Endothelial cell (in vitro differentiated cells): ENCODE results near the gene EHMT1. TPM values are rescaled to one million over a fixed set of nuclear protein-coding genes. Genes with fewer than 3 reads are reported as not detected.

ENCODE experiments used
- DNase-seq: peaks from one replicate; pipeline ENCODE4 v3.0.0; 2021; ENCODE audit warnings: low spot score
- H3K27ac Mint-ChIP-seq: one replicate; pipeline ENCODE4 v1.8.0; 2021; ENCODE audit warnings: mixed read lengths, inconsistent platforms; ENCODE audit not compliant: unreplicated experiment
- H3K27me3 Mint-ChIP-seq: one replicate; pipeline ENCODE4 v1.8.0; 2021; ENCODE audit warnings: mild to moderate bottlenecking, moderate library complexity, mixed read lengths, inconsistent platforms; ENCODE audit not compliant: unreplicated experiment
- H3K36me3 Mint-ChIP-seq: one replicate; pipeline ENCODE4 v1.8.0; 2021; ENCODE audit warnings: mild to moderate bottlenecking, low read depth, mixed read lengths, inconsistent platforms; ENCODE audit not compliant: unreplicated experiment
- H3K4me1 Mint-ChIP-seq: one replicate; pipeline ENCODE4 v1.8.0; 2021; ENCODE audit warnings: mild to moderate bottlenecking, mixed read lengths, inconsistent platforms; ENCODE audit not compliant: unreplicated experiment
- H3K4me3 Mint-ChIP-seq: one replicate; pipeline ENCODE4 v1.8.0; 2021; ENCODE audit warnings: mild to moderate bottlenecking, mixed read lengths, inconsistent platforms; ENCODE audit not compliant: unreplicated experiment
- H3K9me3 Mint-ChIP-seq: one replicate; pipeline ENCODE4 v1.8.0; 2021; ENCODE audit warnings: mixed read lengths, inconsistent platforms; ENCODE audit not compliant: unreplicated experiment
- total RNA-seq: library from RNA; stranded (reverse); fragmentation: NEBNext Ultra II Directional; extraction: Animal tissue kit (Norgen Biotek cat#: 25700); gene quantifications from one replicate; pipeline ENCODE4 v1.2.1, GENCODE V29; 2021; ENCODE audit not compliant: unreplicated experiment
- TF ChIP-seq, protein P1 (sequence below): fragments of 200-600 bp; sonication (generic); IDR thresholded peaks from one replicate; pipeline ENCODE4 v1.5.0; 2021; ENCODE audit warnings: antibody characterized with exemption; ENCODE audit not compliant: unreplicated experiment

Gene EHMT1
- total RNA-seq, 1 donor from 2014 or later = 120 TPM

DNA sequence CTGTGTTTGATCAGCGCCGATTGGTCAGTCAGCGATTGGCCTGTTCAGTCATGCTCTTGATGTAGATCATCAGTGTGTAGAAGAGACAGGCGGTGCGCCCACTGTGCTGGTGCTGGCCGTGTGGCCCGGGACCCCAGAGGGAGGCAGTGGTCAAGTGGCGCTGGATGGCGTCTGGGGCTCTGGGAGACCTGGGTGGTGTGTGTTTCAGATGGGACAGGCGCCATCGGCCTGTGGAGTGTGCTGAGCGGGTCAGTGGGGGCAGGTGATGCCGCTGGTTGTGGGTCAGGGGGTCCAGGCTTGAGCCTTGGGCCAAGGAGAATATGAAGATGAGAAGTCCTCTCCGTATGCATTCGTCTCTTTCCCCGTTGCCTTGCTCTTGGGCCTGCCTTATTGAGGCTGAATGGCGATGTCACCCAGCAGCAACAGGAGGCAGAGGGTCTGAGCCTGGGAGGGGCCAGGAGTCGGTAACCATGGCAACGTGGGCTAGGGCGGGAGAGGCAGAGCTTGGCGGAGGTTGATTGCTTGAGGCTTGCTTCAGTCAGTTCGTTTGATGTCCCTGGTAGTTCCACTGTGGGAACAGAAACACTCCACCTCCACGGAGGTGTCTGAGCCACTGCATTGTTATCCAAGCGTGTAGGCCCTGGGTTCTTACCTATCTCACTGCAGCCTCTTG is 141.0 kb downstream of the EHMT1 start:
- peaks cover 4% of the 10 kb centered on the region for H3K27me3 Mint-ChIP-seq
- no peak overlapping the region for H3K27ac Mint-ChIP-seq
- DNase-seq = no peak
- TF ChIP-seq, protein P1, sequence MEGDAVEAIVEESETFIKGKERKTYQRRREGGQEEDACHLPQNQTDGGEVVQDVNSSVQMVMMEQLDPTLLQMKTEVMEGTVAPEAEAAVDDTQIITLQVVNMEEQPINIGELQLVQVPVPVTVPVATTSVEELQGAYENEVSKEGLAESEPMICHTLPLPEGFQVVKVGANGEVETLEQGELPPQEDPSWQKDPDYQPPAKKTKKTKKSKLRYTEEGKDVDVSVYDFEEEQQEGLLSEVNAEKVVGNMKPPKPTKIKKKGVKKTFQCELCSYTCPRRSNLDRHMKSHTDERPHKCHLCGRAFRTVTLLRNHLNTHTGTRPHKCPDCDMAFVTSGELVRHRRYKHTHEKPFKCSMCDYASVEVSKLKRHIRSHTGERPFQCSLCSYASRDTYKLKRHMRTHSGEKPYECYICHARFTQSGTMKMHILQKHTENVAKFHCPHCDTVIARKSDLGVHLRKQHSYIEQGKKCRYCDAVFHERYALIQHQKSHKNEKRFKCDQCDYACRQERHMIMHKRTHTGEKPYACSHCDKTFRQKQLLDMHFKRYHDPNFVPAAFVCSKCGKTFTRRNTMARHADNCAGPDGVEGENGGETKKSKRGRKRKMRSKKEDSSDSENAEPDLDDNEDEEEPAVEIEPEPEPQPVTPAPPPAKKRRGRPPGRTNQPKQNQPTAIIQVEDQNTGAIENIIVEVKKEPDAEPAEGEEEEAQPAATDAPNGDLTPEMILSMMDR = no peak
- H3K9me3 Mint-ChIP-seq = no peaks in the 10 kb centered on the region
- H3K36me3 Mint-ChIP-seq = peaks cover 60% of the 10 kb centered on the region
- H3K4me3 Mint-ChIP-seq = peak overlapping the region; percentile 25
- H3K4me1 Mint-ChIP-seq = peaks cover 4% of the 10 kb centered on the region

GRCh38 chr9:137760426-137760825 is 141.6 kb downstream of the EHMT1 start:
- no peak overlapping the region for H3K27ac Mint-ChIP-seq
- DNase-seq = no peak
- peaks cover 4% of the 10 kb centered on the region for H3K4me1 Mint-ChIP-seq
- H3K27me3 Mint-ChIP-seq = peaks cover 4% of the 10 kb centered on the region
- peaks cover 54% of the 10 kb centered on the region for H3K36me3 Mint-ChIP-seq
- peak overlapping the region; percentile 42 for H3K4me3 Mint-ChIP-seq
- TF ChIP-seq, protein P1 = no peak
- no peaks in the 10 kb centered on the region for H3K9me3 Mint-ChIP-seq

GRCh38 chr9:137761032-137761431 is 142.2 kb downstream of the EHMT1 start:
- TF ChIP-seq, protein P1 = no peak
- H3K36me3 Mint-ChIP-seq = peaks cover 52% of the 10 kb centered on the region
- no peak for DNase-seq
- peaks cover 4% of the 10 kb centered on the region for H3K4me1 Mint-ChIP-seq
- no peak overlapping the region for H3K4me3 Mint-ChIP-seq
- no peak overlapping the region for H3K27ac Mint-ChIP-seq
- H3K9me3 Mint-ChIP-seq = no peaks in the 10 kb centered on the region
- peaks cover 3% of the 10 kb centered on the region for H3K27me3 Mint-ChIP-seq

- no peaks in the 10 kb centered on the region for H3K9me3 Mint-ChIP-seq
- no peak overlapping the region for H3K4me3 Mint-ChIP-seq
- DNase-seq = no peak
- no peak overlapping the region for H3K27ac Mint-ChIP-seq
- TF ChIP-seq, protein P1 = no peak
- peaks cover 48% of the 10 kb centered on the region for H3K36me3 Mint-ChIP-seq
- H3K27me3 Mint-ChIP-seq = no peaks in the 10 kb centered on the region
- peaks cover 4% of the 10 kb centered on the region for H3K4me1 Mint-ChIP-seq
These were observed 143.0 kb downstream of the EHMT1 start for GRCh38 chr9:137761793-137762192.

DNA sequence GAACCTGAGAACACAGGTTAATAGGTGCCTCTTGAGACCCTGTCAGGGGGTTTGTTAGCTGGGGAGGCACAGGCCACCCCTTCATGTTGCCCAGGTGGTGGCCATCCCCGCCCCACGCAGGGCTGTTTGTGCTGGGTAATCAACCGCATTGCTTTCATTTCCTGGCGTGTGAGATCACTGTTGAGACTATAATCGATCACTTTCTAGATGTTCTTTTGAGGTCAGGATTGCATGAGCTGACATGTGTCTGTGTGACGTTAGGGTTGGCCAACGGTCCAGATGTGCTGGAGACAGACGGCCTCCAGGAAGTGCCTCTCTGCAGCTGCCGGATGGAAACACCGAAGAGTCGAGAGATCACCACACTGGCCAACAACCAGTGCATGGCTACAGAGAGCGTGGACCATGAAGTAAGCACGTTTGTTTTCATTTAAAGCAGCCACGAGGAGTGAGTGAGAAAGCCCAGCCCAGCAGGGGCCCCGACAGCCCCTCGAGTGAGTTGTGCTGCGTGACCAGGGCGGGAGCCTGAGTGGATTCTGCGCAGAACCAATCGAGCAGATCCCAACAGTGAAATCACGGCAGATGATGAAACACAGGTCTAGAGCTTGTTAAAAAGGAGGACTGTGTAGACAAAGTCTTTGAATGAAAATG is 143.7 kb downstream of the EHMT1 start:
- H3K27me3 Mint-ChIP-seq = no peaks in the 10 kb centered on the region
- TF ChIP-seq, protein P1 = no peak
- peaks cover 4% of the 10 kb centered on the region for H3K4me1 Mint-ChIP-seq
- no peaks in the 10 kb centered on the region for H3K9me3 Mint-ChIP-seq
- no peak overlapping the region for H3K27ac Mint-ChIP-seq
- H3K36me3 Mint-ChIP-seq = peaks cover 52% of the 10 kb centered on the region
- no peak for DNase-seq
- peak overlapping the region; percentile 40 for H3K4me3 Mint-ChIP-seq
